Adrenal gland (tissue), 5 donors: ENCODE data around the gene CCDC13.

Experiments used
- POLR2A ChIP-seq, 2 donors: fragments of 450-650 bp; IDR thresholded peaks; one replicate each; pipeline ENCODE4 v1.6.1; 2017; ENCODE audit warnings: antibody characterized with exemption in 2 of 2, mild to moderate bottlenecking in 2 of 2, moderate library complexity in 1 of 2
- TF ChIP-seq, protein P1 (sequence below), 6 experiments: fragments of 450-650 bp in 4 of 6; fragments of 200-600 bp in 2 of 6; sonication (generic) in 1 of 6; IDR thresholded peaks; 1 replicate in 5 of 6; 2 replicates in 1 of 6; pipeline versions ENCODE4 v1.5.1 to v1.8.0; 2016 to 2021; ENCODE audit warnings: antibody characterized with exemption in 6 of 6, mild to moderate bottlenecking in 2 of 6, moderate library complexity in 1 of 6
- donor health status: DM: no; HTN: no; CAD: no.

DNA sequence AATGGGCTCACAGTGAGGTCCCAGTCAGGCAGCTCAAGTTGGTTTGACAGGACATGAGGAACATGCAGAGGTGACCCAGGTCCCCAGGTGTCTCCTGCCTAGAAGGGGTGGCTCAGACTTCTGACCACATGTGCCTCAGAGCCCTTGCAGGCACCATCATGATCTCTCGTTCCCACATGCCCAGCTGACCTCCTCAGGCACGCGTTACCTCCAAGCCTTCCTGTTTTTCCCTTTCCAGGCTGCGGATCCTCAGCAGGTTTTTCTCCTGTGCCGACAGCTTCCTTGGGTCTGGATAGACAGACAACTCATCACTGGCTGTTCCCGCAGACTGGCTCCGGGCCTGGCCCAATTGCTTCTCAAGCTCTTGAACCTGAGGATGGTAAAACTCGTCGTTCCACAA lies 30.4 kb downstream of the CCDC13 start:
- TF ChIP-seq, protein P1, sequence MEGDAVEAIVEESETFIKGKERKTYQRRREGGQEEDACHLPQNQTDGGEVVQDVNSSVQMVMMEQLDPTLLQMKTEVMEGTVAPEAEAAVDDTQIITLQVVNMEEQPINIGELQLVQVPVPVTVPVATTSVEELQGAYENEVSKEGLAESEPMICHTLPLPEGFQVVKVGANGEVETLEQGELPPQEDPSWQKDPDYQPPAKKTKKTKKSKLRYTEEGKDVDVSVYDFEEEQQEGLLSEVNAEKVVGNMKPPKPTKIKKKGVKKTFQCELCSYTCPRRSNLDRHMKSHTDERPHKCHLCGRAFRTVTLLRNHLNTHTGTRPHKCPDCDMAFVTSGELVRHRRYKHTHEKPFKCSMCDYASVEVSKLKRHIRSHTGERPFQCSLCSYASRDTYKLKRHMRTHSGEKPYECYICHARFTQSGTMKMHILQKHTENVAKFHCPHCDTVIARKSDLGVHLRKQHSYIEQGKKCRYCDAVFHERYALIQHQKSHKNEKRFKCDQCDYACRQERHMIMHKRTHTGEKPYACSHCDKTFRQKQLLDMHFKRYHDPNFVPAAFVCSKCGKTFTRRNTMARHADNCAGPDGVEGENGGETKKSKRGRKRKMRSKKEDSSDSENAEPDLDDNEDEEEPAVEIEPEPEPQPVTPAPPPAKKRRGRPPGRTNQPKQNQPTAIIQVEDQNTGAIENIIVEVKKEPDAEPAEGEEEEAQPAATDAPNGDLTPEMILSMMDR (IDR thresholded peaks at IDR 0.05): no peak
- TF ChIP-seq POLR2A (IDR thresholded peaks at IDR 0.05): no peak
